CD4-positive, alpha-beta T cell treated with Interleukin-12 subunit alpha and Interleukin-12 subunit beta, for 1 hour (primary cell): ENCODE results near the gene KDM1A.

Source experiments
- DNase-seq: peaks from one replicate; pipeline ENCODE4 v3.0.0-alpha.2; 2020

KDM1A gene

GRCh38 chr1:23018661-23019093 is 591 bp upstream of the KDM1A start:
- no peak for DNase-seq

GRCh38 chr1:23019863-23020625 is 776 bp downstream of the KDM1A start:
- peak; percentile 11 for DNase-seq

- DNase-seq: no peak
These were observed 1.6 kb downstream of the KDM1A start for GRCh38 chr1:23020706-23021405.

- no peak for DNase-seq
These were observed 2.6 kb downstream of the KDM1A start for GRCh38 chr1:23021834-23022233.

- DNase-seq: no peak
These were observed 4.0 kb downstream of the KDM1A start for GRCh38 chr1:23023174-23023845.

GRCh38 chr1:23026568-23026967 is 7.3 kb downstream of the KDM1A start:
- DNase-seq: no peak

GRCh38 chr1:23027352-23027907 is 8.2 kb downstream of the KDM1A start:
- DNase-seq: no peak

- no peak for DNase-seq
These were observed 10.1 kb downstream of the KDM1A start for GRCh38 chr1:23029337-23029736.

GRCh38 chr1:23035823-23036452 is 16.7 kb downstream of the KDM1A start:
- no peak for DNase-seq

GRCh38 chr1:23037081-23037740 is 17.9 kb downstream of the KDM1A start:
- no peak for DNase-seq

GRCh38 chr1:23039308-23039826 is 20.1 kb downstream of the KDM1A start:
- DNase-seq: no peak

- DNase-seq: no peak
These were observed 21.2 kb downstream of the KDM1A start for GRCh38 chr1:23040509-23040908.

- no peak for DNase-seq
These were observed 24.8 kb downstream of the KDM1A start for GRCh38 chr1:23044035-23044434.

GRCh38 chr1:23050201-23050600 is 30.9 kb downstream of the KDM1A start:
- no peak for DNase-seq

- DNase-seq: no peak
These were observed 32.1 kb downstream of the KDM1A start for GRCh38 chr1:23051290-23051909.

- no peak for DNase-seq
These were observed 38.0 kb downstream of the KDM1A start for GRCh38 chr1:23057301-23057700.

- DNase-seq: no peak
These were observed 43.0 kb downstream of the KDM1A start for GRCh38 chr1:23062271-23062670.

- no peak for DNase-seq
These were observed 46.1 kb downstream of the KDM1A start for GRCh38 chr1:23065385-23065784.

GRCh38 chr1:23066075-23066474 is 46.8 kb downstream of the KDM1A start:
- no peak for DNase-seq

GRCh38 chr1:23069149-23069548 is 49.9 kb downstream of the KDM1A start:
- no peak for DNase-seq

- no peak for DNase-seq
These were observed 50.4 kb downstream of the KDM1A start for GRCh38 chr1:23069675-23070074.

- no peak for DNase-seq
These were observed 54.7 kb downstream of the KDM1A start for GRCh38 chr1:23074012-23074411.
